Measurements from ENCODE around the gene AMDHD2. TPM values are rescaled to one million over a fixed set of nuclear protein-coding genes. Genes with fewer than 3 reads are reported as not detected.

The AMDHD2 gene
- total and polyA plus RNA-seq, 2 of the 13 experiments (the other 11 are each of a cell fraction or from before 2014, with no cell fraction given) = 33.5 to 39.1 TPM

DNA sequence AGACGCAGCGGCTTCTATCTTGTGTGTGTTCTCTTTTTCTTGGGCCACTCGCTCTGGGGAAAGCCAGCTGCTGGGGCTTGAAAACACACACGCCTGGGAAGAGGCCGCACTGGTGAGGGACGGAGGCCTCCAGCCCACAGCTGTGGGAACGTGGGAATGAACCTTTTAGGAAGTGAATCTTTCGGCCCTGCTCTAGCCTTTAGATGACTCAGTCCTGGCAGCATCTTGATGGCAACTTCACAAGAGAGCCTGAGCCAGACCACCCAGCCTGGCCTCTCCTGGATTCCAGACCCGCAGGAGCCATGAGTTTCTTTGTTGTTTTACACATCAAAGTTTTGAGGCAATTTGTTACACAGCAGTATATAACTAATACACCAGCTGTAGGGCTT is 15.4 kb downstream of the AMDHD2 start:
- Histone ChIP-seq H3K9ac (ENCODE audit: insufficient read depth, low read depth, low read length) (peak overlapping the region; percentile 44; the same call in 1 of the 2 replicates), H3K4me3 (replicated peaks in 1 of 3; ENCODE audit: insufficient read depth in 1 of 3, low read depth in 2 of 3, low read length in 3 of 3) (peak overlapping the region; percentile 12 to 56 (median 40); a peak in 4 of 6 replicates), H3K27me3 (ENCODE audit: control insufficient read depth in 1 of 2, insufficient read depth in 2 of 2, low read length in 2 of 2) (no peaks in the 10 kb centered on the region), H3K27ac (ENCODE audit: extremely low read length, insufficient read depth, low read length) (peak overlapping the region; percentile 63), H3K4me2 (ENCODE audit: low read depth, low read length) (peak overlapping the region; percentile 68), H3K79me2 (ENCODE audit: insufficient read depth, low read length) (peaks cover 18% of the 10 kb centered on the region), H3K4me1 (ENCODE audit: insufficient read depth, low read length) (peaks cover 71% of the 10 kb centered on the region), H3K36me3 (replicated peaks in 1 of 2; ENCODE audit: control insufficient read depth in 1 of 2, insufficient read depth in 2 of 2, low read length in 2 of 2) (peaks cover 0 to 3% of the 10 kb centered on the region in 2 experiments; a peak in 1 of 5 replicates), H2AFZ (ENCODE audit: low read length) (no peak overlapping the region), H3K9me3 (ENCODE audit: low read length) (no peaks in the 10 kb centered on the region), H4K20me1 (ENCODE audit: insufficient read depth, low read length) (0 out of 2 replicates have a peak, but pooled peaks cover 3% of the 10 kb centered on the region)
- POLR2A ChIA-PET = interaction anchor here (1.0 to 3.0 kb wide), 5 partner anchors 11 to 61 kb away, joined by 4 to 17 read pairs (median 4); partner anchors contain the start of genes AMDHD2, ATP6V0C and TBC1D24
- CTCF ChIA-PET (ENCODE audit: low intra/inter-chr PET ratio, low total read pairs) = no interaction called here
- in situ Hi-C loops (cut with HindIII; ENCODE audit: extremely low pct_ligation_motif_present, low pct_unique_long_range_greater_than_20kb) (no loop called here), intact Hi-C loops (cut with micrococcal nuclease; ENCODE audit: unreplicated experiment) (no loop called here)
- ATAC-seq (no peak), FAIRE-seq (no peak), DNase-seq (ENCODE audit: low spot score) (no peak)
- TF ChIP-seq ISL2 (CRISPR knock-in tag; IDR thresholded peaks at IDR 0.05) (0 out of 2 replicates have a peak, but pooled peaks have one; percentile 22), ZNF232 (CRISPR knock-in tag; IDR thresholded peaks at IDR 0.05; ENCODE audit: borderline replicate concordance) (peak; percentile 44; the same call in 1 of the 2 replicates), ZNF263 (CRISPR knock-in tag; IDR thresholded peaks at IDR 0.05) (0 out of 2 replicates have a peak, but pooled peaks have one; percentile 14), ZFY (CRISPR knock-in tag; IDR thresholded peaks at IDR 0.05) (peak; percentile 48; the same call in 1 of the 2 replicates), PCBP1 (IDR thresholded peaks at IDR 0.05; ENCODE audit: borderline replicate concordance, low read depth, low read length) (no peak), ZNF431 (CRISPR knock-in tag; IDR thresholded peaks at IDR 0.05; ENCODE audit: borderline replicate concordance, low read depth) (no peak), RBAK (CRISPR knock-in tag; IDR thresholded peaks at IDR 0.05) (peak; percentile 98; the same call in 1 of the 2 replicates), SAP130 (CRISPR knock-in tag; IDR thresholded peaks at IDR 0.05; ENCODE audit: low read depth) (0 out of 2 replicates have a peak, but pooled peaks have one; percentile 7), CAMTA2 (CRISPR knock-in tag; IDR thresholded peaks at IDR 0.05; ENCODE audit: borderline replicate concordance) (0 out of 2 replicates have a peak, but pooled peaks have one; percentile 8)
- TF ChIP-seq, protein P1, sequence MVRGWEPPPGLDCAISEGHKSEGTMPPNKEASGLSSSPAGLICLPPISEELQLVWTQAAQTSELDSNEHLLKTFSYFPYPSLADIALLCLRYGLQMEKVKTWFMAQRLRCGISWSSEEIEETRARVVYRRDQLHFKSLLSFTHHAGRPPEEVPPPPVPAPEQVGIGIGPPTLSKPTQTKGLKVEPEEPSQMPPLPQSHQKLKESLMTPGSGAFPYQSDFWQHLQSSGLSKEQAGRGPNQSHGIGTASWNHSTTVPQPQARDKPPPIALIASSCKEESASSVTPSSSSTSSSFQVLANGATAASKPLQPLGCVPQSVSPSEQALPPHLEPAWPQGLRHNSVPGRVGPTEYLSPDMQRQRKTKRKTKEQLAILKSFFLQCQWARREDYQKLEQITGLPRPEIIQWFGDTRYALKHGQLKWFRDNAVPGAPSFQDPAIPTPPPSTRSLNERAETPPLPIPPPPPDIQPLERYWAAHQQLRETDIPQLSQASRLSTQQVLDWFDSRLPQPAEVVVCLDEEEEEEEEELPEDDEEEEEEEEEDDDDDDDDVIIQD (CRISPR knock-in tag; IDR thresholded peaks at IDR 0.05; ENCODE audit: low read depth) = no peak
- TF ChIP-seq, protein P2, sequence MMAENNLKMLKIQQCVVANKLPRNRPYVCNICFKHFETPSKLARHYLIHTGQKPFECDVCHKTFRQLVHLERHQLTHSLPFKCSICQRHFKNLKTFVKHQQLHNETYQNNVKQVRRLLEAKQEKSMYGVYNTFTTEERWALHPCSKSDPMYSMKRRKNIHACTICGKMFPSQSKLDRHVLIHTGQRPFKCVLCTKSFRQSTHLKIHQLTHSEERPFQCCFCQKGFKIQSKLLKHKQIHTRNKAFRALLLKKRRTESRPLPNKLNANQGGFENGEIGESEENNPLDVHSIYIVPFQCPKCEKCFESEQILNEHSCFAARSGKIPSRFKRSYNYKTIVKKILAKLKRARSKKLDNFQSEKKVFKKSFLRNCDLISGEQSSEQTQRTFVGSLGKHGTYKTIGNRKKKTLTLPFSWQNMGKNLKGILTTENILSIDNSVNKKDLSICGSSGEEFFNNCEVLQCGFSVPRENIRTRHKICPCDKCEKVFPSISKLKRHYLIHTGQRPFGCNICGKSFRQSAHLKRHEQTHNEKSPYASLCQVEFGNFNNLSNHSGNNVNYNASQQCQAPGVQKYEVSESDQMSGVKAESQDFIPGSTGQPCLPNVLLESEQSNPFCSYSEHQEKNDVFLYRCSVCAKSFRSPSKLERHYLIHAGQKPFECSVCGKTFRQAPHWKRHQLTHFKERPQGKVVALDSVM (CRISPR knock-in tag; IDR thresholded peaks at IDR 0.05) = 0 out of 2 replicates have a peak, but pooled peaks have one; percentile 8
- TF ChIP-seq, protein P3, sequence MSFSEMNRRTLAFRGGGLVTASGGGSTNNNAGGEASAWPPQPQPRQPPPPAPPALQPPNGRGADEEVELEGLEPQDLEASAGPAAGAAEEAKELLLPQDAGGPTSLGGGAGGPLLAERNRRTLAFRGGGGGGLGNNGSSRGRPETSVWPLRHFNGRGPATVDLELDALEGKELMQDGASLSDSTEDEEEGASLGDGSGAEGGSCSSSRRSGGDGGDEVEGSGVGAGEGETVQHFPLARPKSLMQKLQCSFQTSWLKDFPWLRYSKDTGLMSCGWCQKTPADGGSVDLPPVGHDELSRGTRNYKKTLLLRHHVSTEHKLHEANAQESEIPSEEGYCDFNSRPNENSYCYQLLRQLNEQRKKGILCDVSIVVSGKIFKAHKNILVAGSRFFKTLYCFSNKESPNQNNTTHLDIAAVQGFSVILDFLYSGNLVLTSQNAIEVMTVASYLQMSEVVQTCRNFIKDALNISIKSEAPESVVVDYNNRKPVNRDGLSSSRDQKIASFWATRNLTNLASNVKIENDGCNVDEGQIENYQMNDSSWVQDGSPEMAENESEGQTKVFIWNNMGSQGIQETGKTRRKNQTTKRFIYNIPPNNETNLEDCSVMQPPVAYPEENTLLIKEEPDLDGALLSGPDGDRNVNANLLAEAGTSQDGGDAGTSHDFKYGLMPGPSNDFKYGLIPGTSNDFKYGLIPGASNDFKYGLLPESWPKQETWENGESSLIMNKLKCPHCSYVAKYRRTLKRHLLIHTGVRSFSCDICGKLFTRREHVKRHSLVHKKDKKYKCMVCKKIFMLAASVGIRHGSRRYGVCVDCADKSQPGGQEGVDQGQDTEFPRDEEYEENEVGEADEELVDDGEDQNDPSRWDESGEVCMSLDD (CRISPR knock-in tag; IDR thresholded peaks at IDR 0.05; ENCODE audit: borderline replicate concordance) = 0 out of 2 replicates have a peak, but pooled peaks have one; percentile 20
- 23% methylated on average over 8 of the region's 9 CpGs for WGBS (ENCODE audit: low lambda C conversion rate)
- no TSS peak for BruUV-seq (replicated peaks)
